Measurements from ENCODE around the gene HIVEP3.

- TF ChIP-seq POLR2A (IDR thresholded peaks at IDR 0.05; ENCODE audit: low read length): no peak
- no peak for TF ChIP-seq GATA1 (IDR thresholded peaks at IDR 0.05; ENCODE audit: low read depth, low read length)
These were observed 46.6 kb downstream of the HIVEP3 start for GRCh38 chr1:41872074-41872473.

Data from erythroblast (primary cell).